ENCODE data around the gene OR10A6. TPM values are rescaled to one million over a fixed set of nuclear protein-coding genes. Genes with fewer than 3 reads are reported as not detected.

The OR10A6 gene
- total RNA-seq, 3 donors from 2014 or later (not counting 1 experiment from before 2014, with no cell fraction given), result not detected

DNA sequence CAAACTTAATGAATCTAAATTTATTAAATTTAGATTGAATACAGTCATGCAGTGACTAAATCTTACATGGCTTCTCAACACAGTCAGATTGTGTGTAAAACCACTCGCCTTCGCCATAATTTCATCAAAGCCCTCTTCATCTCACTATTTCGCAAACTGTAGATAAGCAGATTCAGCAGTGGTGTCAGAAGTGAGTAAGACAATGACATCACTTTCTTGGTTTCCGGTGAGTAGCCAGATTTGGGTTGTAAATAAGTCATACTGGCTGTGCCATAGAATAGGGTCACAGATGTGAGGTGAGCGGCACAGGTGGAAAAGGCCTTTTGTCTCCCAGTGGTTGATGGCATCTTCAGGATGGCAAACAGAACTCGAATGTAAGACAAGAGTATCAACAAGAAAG is 3.4 kb downstream of the OR10A6 start:
- H3K9me3 ChIP-seq (ENCODE audit: control insufficient read depth, insufficient read depth, low read length), result no peaks in the 10 kb centered on the region
- H3K36me3 Mint-ChIP-seq, result no peaks in the 10 kb centered on the region
- WGBS (ENCODE audit: insufficient coverage), result 86% methylated on average over 6 of the region's 6 CpGs
- no peak overlapping the region for H3K27ac ChIP-seq (ENCODE audit: low read length)
- ATAC-seq (no peak), DNase-seq (no peak)
- H3K27me3 ChIP-seq (ENCODE audit: control insufficient read depth, insufficient read depth, low read length), result peaks cover 2% of the 10 kb centered on the region
- no peaks in the 10 kb centered on the region for H3K36me3 ChIP-seq (ENCODE audit: control insufficient read depth, insufficient read depth, low read length)
- TF ChIP-seq, protein P1, sequence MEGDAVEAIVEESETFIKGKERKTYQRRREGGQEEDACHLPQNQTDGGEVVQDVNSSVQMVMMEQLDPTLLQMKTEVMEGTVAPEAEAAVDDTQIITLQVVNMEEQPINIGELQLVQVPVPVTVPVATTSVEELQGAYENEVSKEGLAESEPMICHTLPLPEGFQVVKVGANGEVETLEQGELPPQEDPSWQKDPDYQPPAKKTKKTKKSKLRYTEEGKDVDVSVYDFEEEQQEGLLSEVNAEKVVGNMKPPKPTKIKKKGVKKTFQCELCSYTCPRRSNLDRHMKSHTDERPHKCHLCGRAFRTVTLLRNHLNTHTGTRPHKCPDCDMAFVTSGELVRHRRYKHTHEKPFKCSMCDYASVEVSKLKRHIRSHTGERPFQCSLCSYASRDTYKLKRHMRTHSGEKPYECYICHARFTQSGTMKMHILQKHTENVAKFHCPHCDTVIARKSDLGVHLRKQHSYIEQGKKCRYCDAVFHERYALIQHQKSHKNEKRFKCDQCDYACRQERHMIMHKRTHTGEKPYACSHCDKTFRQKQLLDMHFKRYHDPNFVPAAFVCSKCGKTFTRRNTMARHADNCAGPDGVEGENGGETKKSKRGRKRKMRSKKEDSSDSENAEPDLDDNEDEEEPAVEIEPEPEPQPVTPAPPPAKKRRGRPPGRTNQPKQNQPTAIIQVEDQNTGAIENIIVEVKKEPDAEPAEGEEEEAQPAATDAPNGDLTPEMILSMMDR (IDR thresholded peaks at IDR 0.05), result no peak
- H3K4me1 Mint-ChIP-seq, result no peaks in the 10 kb centered on the region
- intact Hi-C loops (cut with micrococcal nuclease), result no loop called here
- no peak overlapping the region for H3K4me3 ChIP-seq (ENCODE audit: low read length)
- no peaks in the 10 kb centered on the region for H3K4me1 ChIP-seq (ENCODE audit: control insufficient read depth, insufficient read depth, low read length)
- H3K9me3 Mint-ChIP-seq, result no peaks in the 10 kb centered on the region
- no peak overlapping the region for H3K27ac Mint-ChIP-seq
- H3K27me3 Mint-ChIP-seq (ENCODE audit: low read depth in 2 of 2), result peaks cover 6 to 8% of the 10 kb centered on the region in 2 donors
- no peak overlapping the region for H3K4me3 Mint-ChIP-seq

DNA sequence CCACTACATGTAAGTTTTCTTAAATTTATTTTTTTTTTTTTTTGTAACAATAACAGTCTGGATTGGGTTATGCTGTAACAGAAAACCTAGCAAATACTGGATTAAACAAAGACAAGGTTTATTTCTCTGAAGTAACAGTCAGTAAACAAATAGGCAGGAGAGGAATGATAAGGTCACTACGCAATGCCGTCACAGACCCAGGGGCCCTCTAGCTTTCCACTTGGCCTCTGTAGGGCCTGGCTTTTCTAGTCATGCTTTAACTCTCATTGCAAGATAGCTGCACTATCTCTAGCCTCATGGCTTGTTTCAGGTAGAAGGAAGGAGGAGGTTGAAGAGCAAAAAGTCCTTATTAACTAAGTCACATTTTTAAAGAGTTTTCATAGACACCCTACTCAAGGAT is 6.5 kb downstream of the OR10A6 start:
- H3K27me3 Mint-ChIP-seq (ENCODE audit: low read depth in 2 of 2), result peaks cover 0 to 8% of the 10 kb centered on the region in 2 donors
- Histone ChIP-seq H3K9me3 (ENCODE audit: control insufficient read depth, insufficient read depth, low read length) (no peaks in the 10 kb centered on the region), H3K4me3 (ENCODE audit: low read length) (no peak overlapping the region), H3K27ac (ENCODE audit: low read length) (no peak overlapping the region), H3K36me3 (ENCODE audit: control insufficient read depth, insufficient read depth, low read length) (no peaks in the 10 kb centered on the region), H3K4me1 (ENCODE audit: control insufficient read depth, insufficient read depth, low read length) (no peaks in the 10 kb centered on the region), H3K27me3 (ENCODE audit: control insufficient read depth, insufficient read depth, low read length) (no peaks in the 10 kb centered on the region)
- no peaks in the 10 kb centered on the region for H3K36me3 Mint-ChIP-seq
- H3K4me1 Mint-ChIP-seq, result no peaks in the 10 kb centered on the region
- ATAC-seq (no peak), DNase-seq (no peak)
- H3K27ac Mint-ChIP-seq, result no peak overlapping the region
- 100% methylated on average over 2 of the region's 2 CpGs for WGBS (ENCODE audit: insufficient coverage)
- no peaks in the 10 kb centered on the region for H3K9me3 Mint-ChIP-seq
- intact Hi-C loops (cut with micrococcal nuclease), result no loop called here
- H3K4me3 Mint-ChIP-seq, result no peak overlapping the region
- TF ChIP-seq, protein P1 (IDR thresholded peaks at IDR 0.05), result no peak

DNA sequence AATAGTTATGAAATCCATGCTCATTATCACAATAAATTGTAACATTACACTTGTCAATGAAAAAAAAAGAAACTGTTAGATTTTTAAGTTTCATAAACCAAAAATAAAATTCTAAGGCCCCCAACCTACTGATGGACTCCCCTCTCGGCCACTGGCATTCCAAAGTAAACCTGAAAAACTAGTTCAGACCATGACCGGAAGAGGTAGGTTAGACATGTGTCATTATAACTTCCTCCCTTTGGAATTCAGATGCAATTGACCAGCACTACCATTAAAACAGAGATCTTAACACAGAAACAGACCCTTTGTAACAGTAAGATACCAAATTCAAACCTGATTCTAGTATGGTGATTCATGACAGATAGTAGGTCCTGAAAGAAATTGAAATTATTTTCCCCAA is 12.9 kb downstream of the OR10A6 start:
- intact Hi-C loops (cut with micrococcal nuclease), result no loop called here

DNA sequence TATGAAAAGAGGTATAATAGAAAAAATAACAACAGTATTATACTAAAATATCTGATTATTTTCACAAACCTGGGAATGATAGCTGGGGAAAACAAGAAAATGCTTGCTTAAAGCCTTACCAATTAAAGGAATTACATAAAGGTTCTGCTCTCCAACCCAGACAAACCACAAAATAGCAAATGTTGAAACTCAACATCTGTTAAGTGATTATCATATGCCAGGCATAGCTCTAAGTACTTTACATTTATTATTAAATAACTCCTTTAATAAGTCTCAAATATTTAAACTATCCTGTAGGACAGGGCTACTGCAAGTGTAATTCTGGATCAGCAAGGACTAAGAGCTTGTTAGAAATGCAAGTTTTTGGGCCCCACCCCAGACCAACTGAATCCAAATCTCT is 20.1 kb downstream of the OR10A6 start:
- intact Hi-C loops (cut with micrococcal nuclease), result no loop called here
- no peak for DNase-seq
- Mint-ChIP-seq H3K27ac (no peak overlapping the region), H3K9me3 (no peaks in the 10 kb centered on the region), H3K27me3 (ENCODE audit: low read depth in 2 of 2) (peaks cover 8% of the 10 kb centered on the region in 2 donors), H3K4me1 (no peaks in the 10 kb centered on the region), H3K36me3 (no peaks in the 10 kb centered on the region), H3K4me3 (no peak overlapping the region)
- no peak for ATAC-seq
- Histone ChIP-seq H3K27me3 (ENCODE audit: control insufficient read depth, insufficient read depth, low read length) (no peaks in the 10 kb centered on the region), H3K9me3 (ENCODE audit: control insufficient read depth, insufficient read depth, low read length) (no peaks in the 10 kb centered on the region), H3K4me3 (ENCODE audit: low read length) (no peak overlapping the region), H3K36me3 (ENCODE audit: control insufficient read depth, insufficient read depth, low read length) (no peaks in the 10 kb centered on the region), H3K4me1 (ENCODE audit: control insufficient read depth, insufficient read depth, low read length) (no peaks in the 10 kb centered on the region), H3K27ac (ENCODE audit: low read length) (no peak overlapping the region)
- TF ChIP-seq, protein P1 (IDR thresholded peaks at IDR 0.05), result no peak

More for the DNA sequence above, 12.9 kb downstream of the OR10A6 start:
- H3K36me3 Mint-ChIP-seq, result no peaks in the 10 kb centered on the region
- 91% methylated on average over 2 of the region's 2 CpGs for WGBS (ENCODE audit: insufficient coverage)
- no peak overlapping the region for H3K27ac Mint-ChIP-seq
- Histone ChIP-seq H3K27me3 (ENCODE audit: control insufficient read depth, insufficient read depth, low read length) (no peaks in the 10 kb centered on the region), H3K9me3 (ENCODE audit: control insufficient read depth, insufficient read depth, low read length) (no peaks in the 10 kb centered on the region), H3K4me3 (ENCODE audit: low read length) (no peak overlapping the region), H3K27ac (ENCODE audit: low read length) (no peak overlapping the region), H3K36me3 (ENCODE audit: control insufficient read depth, insufficient read depth, low read length) (no peaks in the 10 kb centered on the region), H3K4me1 (ENCODE audit: control insufficient read depth, insufficient read depth, low read length) (no peaks in the 10 kb centered on the region)
- no peak overlapping the region for H3K4me3 Mint-ChIP-seq
- DNase-seq (no peak), ATAC-seq (no peak)
- TF ChIP-seq, protein P1 (IDR thresholded peaks at IDR 0.05), result no peak
- peaks cover 3 to 6% of the 10 kb centered on the region in 2 donors for H3K27me3 Mint-ChIP-seq (ENCODE audit: low read depth in 2 of 2)
- no peaks in the 10 kb centered on the region for H3K9me3 Mint-ChIP-seq
- no peaks in the 10 kb centered on the region for H3K4me1 Mint-ChIP-seq

Data from natural killer cell (primary cell).